ENCODE results near the gene MMP17.
A peak's percentile ranks its signal among the peaks of the same experiment; 100 is the strongest.
"Not testable (repeated sequence)": the region's sequence is repeated elsewhere in the genome, so short reads cannot be mapped to it uniquely, and the experiment has no call there.

MMP17 gene

GRCh38 chr12:131808744-131809371 is 19.3 kb upstream of the MMP17 start:
- H3K4me1 ChIP-seq (ENCODE audit: low read length), result no peaks in the 10 kb centered on the region
- no peaks in the 10 kb centered on the region for H3K36me3 ChIP-seq (replicated peaks; ENCODE audit: insufficient read depth, low read length)
- no peaks in the 10 kb centered on the region for H3K27me3 ChIP-seq (replicated peaks; ENCODE audit: insufficient read depth, low read length)
- no peak for DNase-seq
- H3K27ac ChIP-seq (ENCODE audit: low read length), result no peak overlapping the region
- H2AFZ ChIP-seq (ENCODE audit: low read length), result peak overlapping the region; percentile 51; the same call in 1 of the 2 replicates
- no peaks in the 10 kb centered on the region for H4K20me1 ChIP-seq (ENCODE audit: insufficient read depth, low read length)
- no peak overlapping the region; the same call in 1 of the 2 replicates for H3K4me3 ChIP-seq (ENCODE audit: low read length)
- no peaks in the 10 kb centered on the region for H3K9me3 ChIP-seq (replicated peaks; ENCODE audit: insufficient read depth, low read length)
- no peak for TF ChIP-seq EZH2 (optimal IDR thresholded peaks at IDR 0.05; ENCODE audit: low read depth, low read length)
- TF ChIP-seq, protein P1, sequence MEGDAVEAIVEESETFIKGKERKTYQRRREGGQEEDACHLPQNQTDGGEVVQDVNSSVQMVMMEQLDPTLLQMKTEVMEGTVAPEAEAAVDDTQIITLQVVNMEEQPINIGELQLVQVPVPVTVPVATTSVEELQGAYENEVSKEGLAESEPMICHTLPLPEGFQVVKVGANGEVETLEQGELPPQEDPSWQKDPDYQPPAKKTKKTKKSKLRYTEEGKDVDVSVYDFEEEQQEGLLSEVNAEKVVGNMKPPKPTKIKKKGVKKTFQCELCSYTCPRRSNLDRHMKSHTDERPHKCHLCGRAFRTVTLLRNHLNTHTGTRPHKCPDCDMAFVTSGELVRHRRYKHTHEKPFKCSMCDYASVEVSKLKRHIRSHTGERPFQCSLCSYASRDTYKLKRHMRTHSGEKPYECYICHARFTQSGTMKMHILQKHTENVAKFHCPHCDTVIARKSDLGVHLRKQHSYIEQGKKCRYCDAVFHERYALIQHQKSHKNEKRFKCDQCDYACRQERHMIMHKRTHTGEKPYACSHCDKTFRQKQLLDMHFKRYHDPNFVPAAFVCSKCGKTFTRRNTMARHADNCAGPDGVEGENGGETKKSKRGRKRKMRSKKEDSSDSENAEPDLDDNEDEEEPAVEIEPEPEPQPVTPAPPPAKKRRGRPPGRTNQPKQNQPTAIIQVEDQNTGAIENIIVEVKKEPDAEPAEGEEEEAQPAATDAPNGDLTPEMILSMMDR (IDR thresholded peaks at IDR 0.05; ENCODE audit: low read length), result no peak
- TF ChIP-seq EZH2phosphoT487 (IDR thresholded peaks at IDR 0.05; ENCODE audit: low read length), result no peak
- H3K9me2 ChIP-seq (replicated peaks; ENCODE audit: insufficient read depth, low read length), result no peaks in the 10 kb centered on the region
- H3K4me2 ChIP-seq (ENCODE audit: low read depth, low read length), result peak overlapping the region; percentile 24; the same call in 1 of the 2 replicates
- no peaks in the 10 kb centered on the region for H3K79me2 ChIP-seq (ENCODE audit: low read length)
- no peaks in the 10 kb centered on the region for H3F3A ChIP-seq (ENCODE audit: insufficient read depth, low read length)
- no peak overlapping the region for H3K9ac ChIP-seq (ENCODE audit: low read length)

DNA sequence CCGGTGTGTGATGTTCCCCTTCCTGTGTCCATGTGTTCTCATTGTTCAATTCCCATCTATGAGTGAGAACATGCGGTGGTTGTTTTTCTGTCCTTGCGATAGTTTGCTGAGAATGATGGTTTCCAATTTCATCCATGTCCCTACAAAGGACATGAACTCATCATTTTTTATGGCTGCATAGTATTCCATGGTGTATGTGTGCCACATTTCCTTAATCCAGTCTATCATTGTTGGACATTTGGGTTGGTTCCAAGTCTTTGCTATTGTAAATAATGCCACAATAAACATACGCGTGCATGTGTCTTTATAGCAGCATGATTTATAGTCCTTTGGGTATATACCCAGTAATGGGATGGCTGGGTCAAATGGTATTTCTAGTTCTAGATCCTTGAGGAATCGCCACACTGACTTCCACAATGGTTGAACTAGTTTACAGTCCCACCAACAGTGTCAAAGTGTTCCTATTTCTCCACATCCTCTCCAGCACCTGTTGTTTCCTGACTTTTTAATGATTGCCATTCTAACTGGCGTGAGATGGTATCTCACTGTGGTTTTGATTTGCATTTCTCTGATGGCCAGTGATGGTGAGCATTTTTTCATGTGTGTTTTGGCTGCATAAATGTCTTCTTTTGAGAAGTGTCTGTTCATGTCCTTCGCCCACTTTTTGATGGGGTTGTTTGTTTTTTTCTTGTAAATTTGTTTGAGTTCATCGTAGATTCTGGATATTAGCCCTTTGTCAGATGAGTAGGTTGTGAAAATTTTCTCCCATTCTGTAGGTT is 18.5 kb upstream of the MMP17 start:
- not testable (repeated sequence) for H3K9me2 ChIP-seq (replicated peaks; ENCODE audit: insufficient read depth, low read length); H3K4me1 ChIP-seq (ENCODE audit: low read length); H3K36me3 ChIP-seq (replicated peaks; ENCODE audit: insufficient read depth, low read length); H4K20me1 ChIP-seq (ENCODE audit: insufficient read depth, low read length); DNase-seq; H3K27ac ChIP-seq (ENCODE audit: low read length); H3K9me3 ChIP-seq (replicated peaks; ENCODE audit: insufficient read depth, low read length); H3K4me3 ChIP-seq (ENCODE audit: low read length); H3K4me2 ChIP-seq (ENCODE audit: low read depth, low read length); H2AFZ ChIP-seq (ENCODE audit: low read length); H3K27me3 ChIP-seq (replicated peaks; ENCODE audit: insufficient read depth, low read length); H3K9ac ChIP-seq (ENCODE audit: low read length); H3F3A ChIP-seq (ENCODE audit: insufficient read depth, low read length); H3K79me2 ChIP-seq (ENCODE audit: low read length)

GRCh38 chr12:131810726-131811125 is 17.5 kb upstream of the MMP17 start:
- no peak overlapping the region for H2AFZ ChIP-seq (ENCODE audit: low read length)
- H3K9ac ChIP-seq (ENCODE audit: low read length), result no peak overlapping the region
- H3K4me3 ChIP-seq (ENCODE audit: low read length), result no peak overlapping the region
- DNase-seq, result no peak
- H3K27me3 ChIP-seq (replicated peaks; ENCODE audit: insufficient read depth, low read length), result no peaks in the 10 kb centered on the region
- no peaks in the 10 kb centered on the region for H3K4me1 ChIP-seq (ENCODE audit: low read length)
- no peaks in the 10 kb centered on the region for H4K20me1 ChIP-seq (ENCODE audit: insufficient read depth, low read length)
- H3K9me2 ChIP-seq (replicated peaks; ENCODE audit: insufficient read depth, low read length), result no peaks in the 10 kb centered on the region
- TF ChIP-seq, protein P1 (IDR thresholded peaks at IDR 0.05; ENCODE audit: low read length), result no peak
- TF ChIP-seq EZH2phosphoT487 (IDR thresholded peaks at IDR 0.05; ENCODE audit: low read length) (no peak), EZH2 (optimal IDR thresholded peaks at IDR 0.05; ENCODE audit: low read depth, low read length) (no peak)
- H3K9me3 ChIP-seq (replicated peaks; ENCODE audit: insufficient read depth, low read length), result no peaks in the 10 kb centered on the region
- no peaks in the 10 kb centered on the region for H3F3A ChIP-seq (ENCODE audit: insufficient read depth, low read length)
- no peaks in the 10 kb centered on the region for H3K79me2 ChIP-seq (ENCODE audit: low read length)
- no peak overlapping the region for H3K27ac ChIP-seq (ENCODE audit: low read length)
- H3K36me3 ChIP-seq (replicated peaks; ENCODE audit: insufficient read depth, low read length), result no peaks in the 10 kb centered on the region
- no peak overlapping the region for H3K4me2 ChIP-seq (ENCODE audit: low read depth, low read length)

- H3K4me3 ChIP-seq (ENCODE audit: low read length), result no peak overlapping the region
- H3K9me2 ChIP-seq (replicated peaks; ENCODE audit: insufficient read depth, low read length), result no peaks in the 10 kb centered on the region
- no peaks in the 10 kb centered on the region for H3K9me3 ChIP-seq (replicated peaks; ENCODE audit: insufficient read depth, low read length)
- H3K4me1 ChIP-seq (ENCODE audit: low read length), result no peaks in the 10 kb centered on the region
- no peak overlapping the region for H2AFZ ChIP-seq (ENCODE audit: low read length)
- no peak overlapping the region for H3K4me2 ChIP-seq (ENCODE audit: low read depth, low read length)
- no peak overlapping the region for H3K9ac ChIP-seq (ENCODE audit: low read length)
- TF ChIP-seq EZH2phosphoT487 (IDR thresholded peaks at IDR 0.05; ENCODE audit: low read length) (no peak), EZH2 (optimal IDR thresholded peaks at IDR 0.05; ENCODE audit: low read depth, low read length) (no peak)
- TF ChIP-seq, protein P1 (IDR thresholded peaks at IDR 0.05; ENCODE audit: low read length), result no peak
- H3K79me2 ChIP-seq (ENCODE audit: low read length), result no peaks in the 10 kb centered on the region
- H3K27me3 ChIP-seq (replicated peaks; ENCODE audit: insufficient read depth, low read length), result no peaks in the 10 kb centered on the region
- H3K27ac ChIP-seq (ENCODE audit: low read length), result no peak overlapping the region
- no peaks in the 10 kb centered on the region for H3K36me3 ChIP-seq (replicated peaks; ENCODE audit: insufficient read depth, low read length)
- H3F3A ChIP-seq (ENCODE audit: insufficient read depth, low read length), result no peaks in the 10 kb centered on the region
- no peaks in the 10 kb centered on the region for H4K20me1 ChIP-seq (ENCODE audit: insufficient read depth, low read length)
- no peak for DNase-seq
These were observed 13.1 kb upstream of the MMP17 start for GRCh38 chr12:131815131-131815530.
